Measurements from ENCODE around the gene SLC25A15.
"Not testable (repeated sequence)": the region's sequence is repeated elsewhere in the genome, so short reads cannot be mapped to it uniquely, and the experiment has no call there.

The SLC25A15 gene

DNA sequence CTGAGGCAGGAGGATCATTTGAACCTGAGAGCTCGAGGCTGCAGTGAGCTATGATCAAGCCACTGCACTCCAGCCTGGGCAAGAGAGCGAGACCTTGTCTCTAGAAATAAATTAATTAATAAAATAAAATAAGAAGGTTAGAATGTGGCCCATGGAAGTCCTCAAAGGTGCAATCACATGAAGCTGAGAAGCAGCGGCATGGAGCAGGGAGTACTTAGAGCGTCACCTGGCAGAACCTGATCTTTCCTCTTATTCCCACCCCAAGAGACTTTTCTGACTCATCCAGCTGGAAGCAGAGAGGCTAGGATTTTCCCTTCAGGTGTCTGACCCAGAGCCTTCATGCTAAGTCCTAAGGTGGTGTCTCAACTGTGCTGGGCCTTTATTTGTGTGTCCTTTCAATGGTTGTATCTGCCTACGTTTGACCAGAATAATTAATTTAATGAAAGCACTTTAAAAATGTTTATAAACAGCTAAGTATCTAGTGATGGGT is 9.6 kb upstream of the SLC25A15 start:
- in situ Hi-C loops (cut with HindIII; ENCODE audit: low sequenced_read_pairs), result no loop called here
- TF ChIP-seq, protein P1, sequence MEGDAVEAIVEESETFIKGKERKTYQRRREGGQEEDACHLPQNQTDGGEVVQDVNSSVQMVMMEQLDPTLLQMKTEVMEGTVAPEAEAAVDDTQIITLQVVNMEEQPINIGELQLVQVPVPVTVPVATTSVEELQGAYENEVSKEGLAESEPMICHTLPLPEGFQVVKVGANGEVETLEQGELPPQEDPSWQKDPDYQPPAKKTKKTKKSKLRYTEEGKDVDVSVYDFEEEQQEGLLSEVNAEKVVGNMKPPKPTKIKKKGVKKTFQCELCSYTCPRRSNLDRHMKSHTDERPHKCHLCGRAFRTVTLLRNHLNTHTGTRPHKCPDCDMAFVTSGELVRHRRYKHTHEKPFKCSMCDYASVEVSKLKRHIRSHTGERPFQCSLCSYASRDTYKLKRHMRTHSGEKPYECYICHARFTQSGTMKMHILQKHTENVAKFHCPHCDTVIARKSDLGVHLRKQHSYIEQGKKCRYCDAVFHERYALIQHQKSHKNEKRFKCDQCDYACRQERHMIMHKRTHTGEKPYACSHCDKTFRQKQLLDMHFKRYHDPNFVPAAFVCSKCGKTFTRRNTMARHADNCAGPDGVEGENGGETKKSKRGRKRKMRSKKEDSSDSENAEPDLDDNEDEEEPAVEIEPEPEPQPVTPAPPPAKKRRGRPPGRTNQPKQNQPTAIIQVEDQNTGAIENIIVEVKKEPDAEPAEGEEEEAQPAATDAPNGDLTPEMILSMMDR (IDR thresholded peaks at IDR 0.05; ENCODE audit: low read depth, low read length), result no peak
- H3K4me3 ChIP-seq (ENCODE audit: low read depth, low read length), result no peak overlapping the region
- no peak for DNase-seq (ENCODE audit: low read depth, low spot score)

DNA sequence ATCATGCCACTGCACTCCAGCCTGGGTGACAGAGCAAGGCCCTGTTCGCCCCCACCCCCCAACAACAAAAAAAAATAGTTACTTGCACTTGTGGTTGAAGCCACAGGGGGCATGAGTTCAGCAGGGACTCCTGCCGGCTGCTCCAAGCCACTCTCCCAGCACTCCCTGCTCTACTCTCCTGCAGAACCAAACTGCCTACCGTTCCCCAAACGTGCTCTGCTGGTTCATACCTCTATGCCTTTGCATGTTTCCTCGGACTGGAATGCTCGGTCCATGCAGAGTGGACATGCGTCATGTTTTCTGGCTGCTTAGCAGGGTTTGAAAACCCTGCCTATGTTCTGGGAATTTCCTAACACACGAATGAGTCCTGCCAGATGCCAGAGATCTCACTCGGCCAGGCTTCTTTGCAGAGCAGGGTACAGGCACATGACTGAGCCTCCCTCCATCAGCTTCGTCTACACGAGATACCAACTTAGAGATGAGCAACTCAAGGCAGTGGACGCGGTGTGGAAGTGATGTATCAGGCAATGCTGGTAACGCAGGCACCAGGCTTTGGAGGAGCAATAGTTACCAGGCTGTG is 8.5 kb upstream of the SLC25A15 start:
- TF ChIP-seq, protein P1 (IDR thresholded peaks at IDR 0.05; ENCODE audit: low read depth, low read length), result no peak
- in situ Hi-C loops (cut with HindIII; ENCODE audit: low sequenced_read_pairs), result no loop called here
- H3K4me3 ChIP-seq (ENCODE audit: low read depth, low read length), result no peak overlapping the region
- DNase-seq (ENCODE audit: low read depth, low spot score), result peak; percentile 57

DNA sequence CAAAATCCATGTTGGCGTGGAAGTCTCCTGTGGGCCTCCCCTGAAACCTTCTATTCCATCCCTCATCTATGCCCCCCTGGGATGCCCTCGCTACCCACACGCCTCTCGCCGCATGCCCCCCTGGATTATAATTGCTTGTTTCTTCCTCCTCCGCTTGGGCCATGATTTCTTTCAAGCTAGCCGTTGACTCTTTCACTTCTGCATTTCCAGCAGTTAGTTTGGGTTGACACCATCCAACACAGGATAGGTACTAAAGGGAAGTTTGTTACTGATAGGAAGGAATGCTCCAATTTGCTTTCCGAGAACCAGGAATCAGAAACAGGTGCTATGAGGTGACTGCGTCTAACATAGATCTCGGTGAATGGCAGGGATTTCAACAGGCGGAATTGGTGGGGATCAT is 7.7 kb upstream of the SLC25A15 start:
- TF ChIP-seq, protein P1 (IDR thresholded peaks at IDR 0.05; ENCODE audit: low read depth, low read length), result no peak
- DNase-seq (ENCODE audit: low read depth, low spot score), result no peak
- in situ Hi-C loops (cut with HindIII; ENCODE audit: low sequenced_read_pairs), result no loop called here
- no peak overlapping the region for H3K4me3 ChIP-seq (ENCODE audit: low read depth, low read length)

DNA sequence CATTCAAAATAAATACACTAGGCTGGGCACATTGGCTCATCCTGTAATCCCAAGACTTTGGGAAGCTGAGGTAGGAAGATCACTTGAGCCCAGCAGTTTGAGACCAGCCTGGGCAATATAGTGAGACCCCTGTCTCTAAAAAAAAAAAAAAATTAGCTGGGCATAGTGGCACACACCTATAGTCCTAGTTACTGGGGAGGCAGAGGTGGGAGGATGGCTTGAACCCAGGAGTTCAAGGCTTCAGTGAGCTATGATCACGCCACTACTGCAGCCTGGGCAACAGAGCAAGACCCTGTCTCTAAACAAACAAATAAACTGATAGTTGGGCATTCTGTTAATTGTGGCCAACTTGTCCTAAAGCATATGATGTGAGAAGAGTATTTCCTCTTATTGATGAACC is 6.4 kb upstream of the SLC25A15 start:
- in situ Hi-C loops (cut with HindIII; ENCODE audit: low sequenced_read_pairs); DNase-seq (ENCODE audit: low read depth, low spot score); H3K4me3 ChIP-seq (ENCODE audit: low read depth, low read length): not testable (repeated sequence)

DNA sequence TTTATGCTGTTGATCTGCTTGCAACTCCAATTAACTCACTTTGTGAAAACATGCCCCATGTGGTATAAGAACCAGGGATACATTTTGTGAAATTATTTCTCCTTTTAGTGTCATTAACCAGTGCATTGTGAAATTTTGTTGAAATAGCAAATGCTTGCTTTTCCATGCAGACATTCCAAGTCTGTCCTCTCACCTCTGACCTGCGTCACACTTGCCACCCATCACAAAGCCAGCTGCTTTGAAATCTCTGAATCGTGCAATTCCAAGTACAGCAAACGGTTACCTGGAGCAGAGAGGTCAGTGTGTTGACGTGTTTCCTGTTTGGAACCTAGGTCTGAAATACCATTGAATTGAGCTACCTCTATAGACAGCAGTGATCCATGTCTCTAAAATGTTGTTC is 4.9 kb upstream of the SLC25A15 start:
- in situ Hi-C loops (cut with HindIII; ENCODE audit: low sequenced_read_pairs), result no loop called here
- DNase-seq (ENCODE audit: low read depth, low spot score), result no peak
- TF ChIP-seq, protein P1 (IDR thresholded peaks at IDR 0.05; ENCODE audit: low read depth, low read length), result no peak
- no peak overlapping the region for H3K4me3 ChIP-seq (ENCODE audit: low read depth, low read length)

DNA sequence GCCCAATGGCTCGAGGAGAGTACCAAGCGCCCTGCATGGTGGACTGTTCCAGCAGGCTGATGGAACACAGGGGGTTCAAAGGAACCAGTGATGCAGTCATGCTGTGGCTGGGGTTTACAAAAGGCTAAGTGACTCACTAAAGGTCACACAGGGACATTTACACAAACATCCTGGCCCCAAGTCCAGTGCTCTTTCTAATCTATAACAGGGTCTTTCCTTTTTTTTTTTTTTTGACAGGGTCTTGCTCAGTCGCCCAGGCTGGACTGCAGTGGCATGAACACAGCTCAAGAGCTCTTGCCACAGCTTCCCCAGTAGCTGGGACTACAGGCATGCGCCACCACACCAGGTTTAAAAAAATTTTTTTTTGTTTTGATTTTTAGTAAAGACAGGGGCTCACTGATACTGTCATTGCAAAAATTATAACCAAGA is 2.8 kb upstream of the SLC25A15 start:
- TF ChIP-seq, protein P1 (IDR thresholded peaks at IDR 0.05; ENCODE audit: low read depth, low read length), result no peak
- peak; percentile 27 for DNase-seq (ENCODE audit: low read depth, low spot score)
- no peak overlapping the region for H3K4me3 ChIP-seq (ENCODE audit: low read depth, low read length)
- in situ Hi-C loops (cut with HindIII; ENCODE audit: low sequenced_read_pairs), result no loop called here

DNA sequence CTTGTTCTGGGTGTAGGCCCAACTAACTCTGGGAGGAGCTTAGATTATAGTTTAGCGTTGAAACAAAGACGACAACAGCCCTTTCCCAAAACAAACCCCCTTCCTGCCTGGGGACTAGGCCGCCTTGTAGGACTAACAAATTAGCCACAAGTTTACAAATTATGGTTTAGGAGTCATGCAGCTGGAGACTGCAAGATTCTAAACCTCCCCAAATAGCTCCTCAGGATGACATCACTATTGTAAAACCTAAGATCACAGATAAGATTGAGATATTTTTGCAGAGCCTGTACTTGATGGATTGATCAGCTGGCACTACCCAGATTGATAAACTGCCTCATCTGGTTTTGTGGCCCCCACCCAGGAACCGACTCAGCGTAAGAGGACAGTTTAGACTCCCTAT is 2.3 kb upstream of the SLC25A15 start:
- DNase-seq (ENCODE audit: low read depth, low spot score), result peak; percentile 29
- TF ChIP-seq, protein P1 (IDR thresholded peaks at IDR 0.05; ENCODE audit: low read depth, low read length), result no peak
- no peak overlapping the region for H3K4me3 ChIP-seq (ENCODE audit: low read depth, low read length)
- in situ Hi-C loops (cut with HindIII; ENCODE audit: low sequenced_read_pairs), result no loop called here

DNA sequence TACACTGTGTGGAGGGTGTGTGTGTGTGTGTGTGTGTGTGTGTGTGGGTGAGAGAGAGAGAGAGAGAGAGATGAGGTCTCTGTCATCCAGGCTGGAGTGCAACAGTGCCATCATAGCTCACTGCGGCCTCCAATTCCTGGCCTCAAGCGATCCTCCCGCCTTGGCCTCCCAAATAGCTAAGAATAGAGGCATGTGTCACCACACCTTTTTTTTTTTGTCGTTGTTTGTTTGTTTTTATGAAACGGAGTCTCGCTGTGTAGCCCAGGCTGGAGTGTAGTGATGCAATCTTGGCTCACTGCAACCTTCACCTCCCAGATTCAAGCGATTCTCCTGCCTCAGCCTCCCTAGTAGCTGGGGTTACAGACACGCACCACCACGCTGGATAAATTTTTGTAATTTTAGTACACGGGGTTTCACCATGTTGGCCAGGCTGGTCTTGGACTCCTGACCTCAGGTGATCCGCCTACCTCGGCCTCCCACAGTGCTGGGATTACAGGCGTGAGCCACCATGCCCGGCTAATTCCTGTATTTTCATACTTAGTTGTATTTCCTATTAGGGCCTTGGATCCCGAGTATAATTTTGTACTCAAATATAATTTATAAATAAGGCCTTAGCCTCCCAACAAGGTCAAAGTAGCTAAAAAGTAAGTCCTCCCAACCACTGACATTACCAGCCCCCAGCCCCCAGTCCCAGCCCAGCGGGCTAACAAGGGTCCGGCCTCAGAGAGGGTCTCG is 704 bp upstream of the SLC25A15 start:
- in situ Hi-C loops (cut with HindIII; ENCODE audit: low sequenced_read_pairs); DNase-seq (ENCODE audit: low read depth, low spot score): not testable (repeated sequence)
- H3K4me3 ChIP-seq (ENCODE audit: low read depth, low read length), result peak overlapping the region; percentile 66

Measured in astrocyte of the spinal cord (primary cell).